ENCODE measurements around the gene COQ9. TPM values are rescaled to one million over a fixed set of nuclear protein-coding genes. Genes with fewer than 3 reads are reported as not detected.

Gene COQ9
- total RNA-seq, 1 experiment from 2014 or later = 80.8 TPM

- Mint-ChIP-seq H3K36me3 (ENCODE audit: insufficient read depth, unreplicated experiment) (no peaks in the 10 kb centered on the region), H3K27me3 (ENCODE audit: insufficient read depth, unreplicated experiment) (peaks cover 16% of the 10 kb centered on the region), H3K4me1 (ENCODE audit: insufficient read depth, unreplicated experiment) (no peaks in the 10 kb centered on the region), H3K27ac (ENCODE audit: low read depth, unreplicated experiment) (no peak within 1 kb of the TSS), H3K9me3 (ENCODE audit: unreplicated experiment) (no peaks in the 10 kb centered on the region), H3K4me3 (ENCODE audit: unreplicated experiment) (no peak within 1 kb of the TSS)
- CTCF ChIA-PET = interaction anchor here (0.5 to 3.8 kb wide), 7 partner anchors 8 to 538 kb away, joined by 3 to 48 read pairs (median 3); no protein-coding TSS in a partner anchor
- no peak for TF ChIP-seq CTCF (IDR thresholded peaks at IDR 0.05; ENCODE audit: unreplicated experiment)
- POLR2A ChIA-PET = interaction anchor here (0.6 to 0.9 kb wide), 2 partner anchors 100 to 212 kb away, joined by 3 to 4 read pairs; no protein-coding TSS in a partner anchor
- intact Hi-C loops (cut with micrococcal nuclease) = no loop called here
- no TSS peak for BruUV-seq (replicated peaks)
- DNase-seq (ENCODE audit: unreplicated experiment) = no peak
Observed at GRCh38 chr16:57403965-57404817, 43.1 kb upstream of the COQ9 start, which contains the start of gene CCL17. Gene CCL17, plus strand, starts transcription at chr16:57404767. Its CDS starts 9,166 bp downstream, at chr16:57413933.

- H3K4me3 Mint-ChIP-seq (ENCODE audit: unreplicated experiment) = no peak overlapping the region
- TF ChIP-seq CTCF (IDR thresholded peaks at IDR 0.05; ENCODE audit: unreplicated experiment) = no peak
- intact Hi-C loops (cut with micrococcal nuclease) = no loop called here
- ChIA-PET CTCF (interaction anchor here (0.5 to 3.8 kb wide), 5 partner anchors 9 to 539 kb away, joined by 3 to 48 read pairs (median 3); no protein-coding TSS in a partner anchor), POLR2A (interaction anchor here (0.6 kb wide), 1 partner anchor 101 kb away, joined by 4 read pairs; no protein-coding TSS in a partner anchor)
- DNase-seq (ENCODE audit: unreplicated experiment) = no peak
- BruUV-seq (replicated peaks) = no TSS peak
- H3K9me3 Mint-ChIP-seq (ENCODE audit: unreplicated experiment) = no peaks in the 10 kb centered on the region
- peaks cover 1% of the 10 kb centered on the region for H3K4me1 Mint-ChIP-seq (ENCODE audit: insufficient read depth, unreplicated experiment)
- no peaks in the 10 kb centered on the region for H3K36me3 Mint-ChIP-seq (ENCODE audit: insufficient read depth, unreplicated experiment)
- peaks cover 16% of the 10 kb centered on the region for H3K27me3 Mint-ChIP-seq (ENCODE audit: insufficient read depth, unreplicated experiment)
- H3K27ac Mint-ChIP-seq (ENCODE audit: low read depth, unreplicated experiment) = no peak overlapping the region
Observed at GRCh38 chr16:57405097-57405496, 42.2 kb upstream of the COQ9 start.

GRCh38 chr16:57406881-57407280 lies 40.4 kb upstream of the COQ9 start:
- no peak overlapping the region for H3K27ac Mint-ChIP-seq (ENCODE audit: low read depth, unreplicated experiment)
- TF ChIP-seq CTCF (IDR thresholded peaks at IDR 0.05; ENCODE audit: unreplicated experiment) = no peak
- no peak overlapping the region for H3K4me3 Mint-ChIP-seq (ENCODE audit: unreplicated experiment)
- H3K27me3 Mint-ChIP-seq (ENCODE audit: insufficient read depth, unreplicated experiment) = peaks cover 16% of the 10 kb centered on the region
- H3K9me3 Mint-ChIP-seq (ENCODE audit: unreplicated experiment) = no peaks in the 10 kb centered on the region
- peaks cover 10% of the 10 kb centered on the region for H3K4me1 Mint-ChIP-seq (ENCODE audit: insufficient read depth, unreplicated experiment)
- BruUV-seq (replicated peaks) = no TSS peak
- intact Hi-C loops (cut with micrococcal nuclease) = no loop called here
- POLR2A ChIA-PET = no interaction called here
- no peaks in the 10 kb centered on the region for H3K36me3 Mint-ChIP-seq (ENCODE audit: insufficient read depth, unreplicated experiment)
- CTCF ChIA-PET = interaction anchor here (0.6 to 3.8 kb wide), 3 partner anchors 11 to 37 kb away, joined by 3 to 48 read pairs (median 3); no protein-coding TSS in a partner anchor
- no peak for DNase-seq (ENCODE audit: unreplicated experiment)

DNA sequence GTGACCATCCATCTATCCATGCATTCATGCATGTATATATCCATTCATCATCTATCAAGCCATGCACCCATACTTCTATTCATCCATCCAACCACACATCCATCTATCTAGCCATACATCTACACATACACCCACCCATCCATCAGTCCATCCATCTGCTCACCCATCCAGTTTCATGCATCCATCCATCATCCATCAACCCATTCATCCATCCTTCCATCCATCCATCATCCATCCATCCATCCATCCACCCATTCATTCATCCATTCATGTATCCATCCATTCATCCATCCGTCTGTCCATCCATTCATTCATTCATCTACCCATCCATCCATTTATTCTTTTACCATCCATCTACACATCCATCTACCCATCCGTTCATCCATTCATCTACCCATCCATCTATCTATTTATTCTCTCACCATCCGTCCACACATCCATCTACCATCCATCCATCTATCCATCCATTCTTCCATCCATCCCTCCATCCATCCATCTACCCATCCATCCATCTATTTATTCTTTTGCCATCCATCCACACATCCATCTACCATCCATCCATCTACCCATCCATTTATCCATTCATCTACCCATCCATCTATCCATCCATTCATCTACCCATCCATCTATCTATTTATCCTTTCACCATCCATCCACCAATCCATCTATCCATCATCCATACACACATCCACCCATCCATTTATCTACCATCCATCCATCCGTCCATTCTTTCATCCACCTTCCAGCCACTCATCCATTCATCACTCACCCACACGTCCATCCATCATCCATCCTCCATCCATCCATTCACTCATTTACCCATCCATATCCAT lies 39.5 kb upstream of the COQ9 start:
- TF ChIP-seq CTCF (IDR thresholded peaks at IDR 0.05; ENCODE audit: unreplicated experiment) = no peak
- peaks cover 16% of the 10 kb centered on the region for H3K27me3 Mint-ChIP-seq (ENCODE audit: insufficient read depth, unreplicated experiment)
- no peak overlapping the region for H3K27ac Mint-ChIP-seq (ENCODE audit: low read depth, unreplicated experiment)
- ChIA-PET POLR2A (no interaction called here), CTCF (interaction anchor here (0.6 to 3.8 kb wide), 3 partner anchors 10 to 113 kb away, joined by 3 to 48 read pairs (median 3); no protein-coding TSS in a partner anchor)
- no peaks in the 10 kb centered on the region for H3K9me3 Mint-ChIP-seq (ENCODE audit: unreplicated experiment)
- H3K4me1 Mint-ChIP-seq (ENCODE audit: insufficient read depth, unreplicated experiment) = peaks cover 10% of the 10 kb centered on the region
- H3K4me3 Mint-ChIP-seq (ENCODE audit: unreplicated experiment) = no peak overlapping the region
- BruUV-seq (replicated peaks) = no TSS peak
- DNase-seq (ENCODE audit: unreplicated experiment) = no peak
- H3K36me3 Mint-ChIP-seq (ENCODE audit: insufficient read depth, unreplicated experiment) = no peaks in the 10 kb centered on the region
- intact Hi-C loops (cut with micrococcal nuclease) = no loop called here

Data from MCF 10A (cell line).